GM23338 (cell line): ENCODE results near the gene BLACAT1. TPM values are rescaled to one million over a fixed set of nuclear protein-coding genes. Genes with fewer than 3 reads are reported as not detected.

Experiments
- ATAC-seq: fragments of 200-7000 bp; cut with Tn5 transposase; 3 replicates; pipeline ENCODE4 v1.9.1; 2020
- DNase-seq: peaks from one replicate; pipeline ENCODE4 v3.0.0-alpha.2; 2015; ENCODE audit warnings: low spot score
- H2AFZ ChIP-seq: fragments of 200-600 bp; sonication (generic); 2 replicates; pipeline ENCODE4 v1.8.0; 2016; ENCODE audit warnings: antibody characterized with exemption, mild to moderate bottlenecking, moderate library complexity
- H3F3A ChIP-seq: fragments of 200-600 bp; sonication (generic); replicated peaks from 2 replicates; pipeline ENCODE4 v1.8.0; 2017; ENCODE audit warnings: antibody characterized with exemption, mixed run types, low read depth
- H3K27ac ChIP-seq: fragments of 200-600 bp; sonication (generic); 2 replicates; pipeline ENCODE4 v1.6.1; 2016; ENCODE audit warnings: low read depth
- H3K27me3 ChIP-seq: fragments of 200-600 bp; sonication (generic); 2 replicates; pipeline ENCODE4 v1.8.0; 2016; ENCODE audit warnings: mild to moderate bottlenecking, mixed run types, moderate library complexity; ENCODE audit not compliant: insufficient read depth
- H3K36me3 ChIP-seq: fragments of 200-600 bp; sonication (generic); 2 replicates; pipeline ENCODE4 v1.8.0; 2016; ENCODE audit warnings: mild to moderate bottlenecking; ENCODE audit not compliant: insufficient read depth
- H3K4me1 ChIP-seq: fragments of 200-600 bp; sonication (generic); 2 replicates; pipeline ENCODE4 v1.8.0; 2016; ENCODE audit warnings: mild to moderate bottlenecking, moderate library complexity; ENCODE audit not compliant: insufficient read depth
- H3K4me2 ChIP-seq: fragments of 200-600 bp; sonication (generic); 2 replicates; pipeline ENCODE4 v1.7.1; 2017; ENCODE audit warnings: mixed run types
- H3K4me3 ChIP-seq: fragments of 200-600 bp; sonication (generic); 2 replicates; pipeline ENCODE4 v1.6.1; 2016; ENCODE audit warnings: mixed run types
- H3K79me2 ChIP-seq: fragments of 200-600 bp; sonication (generic); replicated peaks from 2 replicates; pipeline ENCODE4 v1.8.0; 2017; ENCODE audit warnings: mild to moderate bottlenecking; ENCODE audit not compliant: insufficient read depth
- H3K9me2 ChIP-seq: fragments of 200-600 bp; sonication (generic); 2 replicates; pipeline ENCODE4 v1.8.0; 2017; ENCODE audit not compliant: insufficient read depth
- H4K20me1 ChIP-seq: fragments of 200-600 bp; sonication (generic); replicated peaks from 2 replicates; pipeline ENCODE4 v1.8.0; 2017; ENCODE audit warnings: mild to moderate bottlenecking; ENCODE audit not compliant: insufficient read depth
- H3K27ac Mint-ChIP-seq: 2 replicates; pipeline ENCODE4 v1.8.0; 2020; ENCODE audit warnings: inconsistent platforms, mild to moderate bottlenecking, moderate library complexity, mixed read lengths
- H3K27me3 Mint-ChIP-seq: 3 replicates; pipeline ENCODE4 v1.8.0; 2022; ENCODE audit warnings: low read depth, mild to moderate bottlenecking, moderate library complexity, mixed read lengths, inconsistent platforms; ENCODE audit not compliant: insufficient read depth, poor library complexity
- H3K36me3 Mint-ChIP-seq: 3 replicates; pipeline ENCODE4 v1.8.0; 2021; ENCODE audit warnings: low read depth, mild to moderate bottlenecking, inconsistent platforms, moderate library complexity, mixed read lengths
- H3K4me1 Mint-ChIP-seq: 3 replicates; pipeline ENCODE4 v1.8.0; 2020; ENCODE audit warnings: mild to moderate bottlenecking, inconsistent platforms, mixed read lengths
- H3K4me3 Mint-ChIP-seq: 3 replicates; pipeline ENCODE4 v1.8.0; 2021; ENCODE audit warnings: moderate library complexity, mild to moderate bottlenecking, inconsistent platforms, mixed read lengths
- H3K9me3 Mint-ChIP-seq: 3 replicates; pipeline ENCODE4 v1.8.0; 2020; ENCODE audit warnings: moderate library complexity, mild to moderate bottlenecking, inconsistent platforms, mixed read lengths
- CTCF ChIP-seq, 2 experiments: fragments of 200-600 bp in 1 of 2; sonication (generic) in 1 of 2; conservative IDR thresholded peaks; 2 replicates each; pipeline versions ENCODE4 v1.5.1 to v1.6.1; 2016 to 2017; ENCODE audit warnings: antibody characterized with exemption in 2 of 2, low read depth in 2 of 2, mild to moderate bottlenecking in 2 of 2, moderate library complexity in 1 of 2
- EZH2 ChIP-seq: fragments of 200-600 bp; sonication (generic); IDR thresholded peaks from one replicate; pipeline ENCODE4 v1.8.0; 2017; ENCODE audit warnings: antibody characterized with exemption, mild to moderate bottlenecking, low read depth; ENCODE audit not compliant: unreplicated experiment
- REST ChIP-seq: IDR thresholded peaks from one replicate; pipeline ENCODE4 v1.6.1; 2018; ENCODE audit warnings: antibody characterized with exemption; ENCODE audit not compliant: unreplicated experiment
- ZNF462 ChIP-seq: fragments of 250-450 bp; sonication (Bioruptor Pico); IDR thresholded peaks from 2 replicates; pipeline ENCODE4 v1.5.0; 2020; ENCODE audit warnings: mild to moderate bottlenecking, moderate library complexity
- polyA plus RNA-seq: library from polyadenylated mRNA; unstranded; fragments of >200 nt; fragmentation: Nextera tagmentation; extraction: Ambion mirVana; gene quantifications from 2 replicates; pipeline ENCODE4 v1.2.1, GENCODE V29; 2016
- total RNA-seq: library from RNA; depleted of rRNA; stranded (reverse); fragments of >200 nt; shearing (Covaris generic); gene quantifications from 2 replicates; pipeline ENCODE4 v1.2.3, GENCODE V29; 2014

BLACAT1 gene
- total and polyA plus RNA-seq, 2 experiments from 2014 or later = 1.6 to 6.2 TPM

- Histone ChIP-seq H3K36me3 (no peaks in the 10 kb centered on the region), H3K27me3 (peaks cover 40% of the 10 kb centered on the region), H3F3A (peaks cover 9% of the 10 kb centered on the region), H4K20me1 (peaks cover 7% of the 10 kb centered on the region; the same call in 1 of the 2 replicates), H3K27ac (peak overlapping the region; percentile 85), H3K4me3 (peak overlapping the region; percentile 85), H3K4me1 (peaks cover 47% of the 10 kb centered on the region), H2AFZ (peak overlapping the region; percentile 90), H3K9me2 (no peaks in the 10 kb centered on the region), H3K4me2 (peak overlapping the region; percentile 100), H3K79me2 (peaks cover 11% of the 10 kb centered on the region; the same call in 1 of the 2 replicates)
- Mint-ChIP-seq H3K27ac (peak overlapping the region; percentile 98), H3K4me1 (peaks cover 60% of the 10 kb centered on the region), H3K4me3 (peak overlapping the region; percentile 99), H3K9me3 (no peaks in the 10 kb centered on the region), H3K36me3 (peaks cover 23% of the 10 kb centered on the region), H3K27me3 (peaks cover 12% of the 10 kb centered on the region)
- DNase-seq (peak; percentile 75), ATAC-seq (peak; percentile 17)
- TF ChIP-seq CTCF (conservative IDR thresholded peaks at IDR 0.05; ENCODE audit: low read depth in 2 of 2) (peak; percentile 23 to 38; a peak in 2 of 4 replicates), EZH2 (no peak)
Observed at GRCh38 chr1:205456383-205456867, 580 bp upstream of the BLACAT1 start.

GRCh38 chr1:205454903-205455335 lies 926 bp downstream of the BLACAT1 start:
- Histone ChIP-seq H3F3A (peaks cover 19% of the 10 kb centered on the region), H2AFZ (no peak overlapping the region), H3K9me2 (no peaks in the 10 kb centered on the region), H4K20me1 (peaks cover 7% of the 10 kb centered on the region; the same call in 1 of the 2 replicates), H3K36me3 (no peaks in the 10 kb centered on the region), H3K27me3 (peaks cover 49% of the 10 kb centered on the region), H3K4me2 (peak overlapping the region; percentile 100), H3K4me3 (peak overlapping the region; percentile 85), H3K4me1 (peaks cover 59% of the 10 kb centered on the region), H3K79me2 (peaks cover 11% of the 10 kb centered on the region; the same call in 1 of the 2 replicates), H3K27ac (no peak overlapping the region)
- peak; percentile 5 for ATAC-seq
- Mint-ChIP-seq H3K36me3 (peaks cover 23% of the 10 kb centered on the region), H3K4me3 (peak overlapping the region; percentile 99), H3K27ac (0 out of 2 replicates have a peak overlapping the region, but pooled peaks have one; percentile 58), H3K9me3 (no peaks in the 10 kb centered on the region), H3K4me1 (peaks cover 69% of the 10 kb centered on the region), H3K27me3 (peaks cover 14% of the 10 kb centered on the region)
- TF ChIP-seq REST (peak; percentile 29), CTCF (conservative IDR thresholded peaks at IDR 0.05; ENCODE audit: low read depth in 2 of 2) (peak; percentile 37 to 61), ZNF462 (no peak)
- DNase-seq = peak; percentile 73
